ENCODE data around the gene STIM1.

Gene STIM1

DNA sequence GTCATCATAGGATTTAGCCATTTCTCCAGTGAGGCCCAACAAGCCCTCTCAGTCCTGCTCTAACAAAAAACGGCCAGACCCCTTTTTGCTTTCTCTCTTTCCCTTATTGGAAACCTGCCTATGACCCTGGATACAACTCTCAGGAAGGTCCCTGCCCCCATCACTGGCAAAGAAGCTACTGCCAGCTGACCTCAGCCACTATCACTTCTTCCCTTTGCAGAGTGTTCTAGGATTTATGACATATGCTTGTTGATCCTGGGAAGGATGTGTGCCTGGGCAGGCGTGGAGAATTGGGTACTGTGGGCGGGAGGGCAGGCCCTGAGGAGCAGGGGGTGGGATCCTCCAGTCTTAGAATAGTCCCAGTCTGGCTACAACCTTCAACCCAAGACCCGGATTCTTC, 39.6 kb upstream of the STIM1 start:
- H3K9me3 ChIP-seq (ENCODE audit: insufficient read depth, low read length, severe bottlenecking) = no peaks in the 10 kb centered on the region
- peaks cover 15% of the 10 kb centered on the region for H3K36me3 ChIP-seq (ENCODE audit: insufficient read depth, low read length)
- no peak for TF ChIP-seq EZH2 (IDR thresholded peaks at IDR 0.05; ENCODE audit: borderline replicate concordance, low read depth, low read length, severe bottlenecking)
- TF ChIP-seq, protein P1, sequence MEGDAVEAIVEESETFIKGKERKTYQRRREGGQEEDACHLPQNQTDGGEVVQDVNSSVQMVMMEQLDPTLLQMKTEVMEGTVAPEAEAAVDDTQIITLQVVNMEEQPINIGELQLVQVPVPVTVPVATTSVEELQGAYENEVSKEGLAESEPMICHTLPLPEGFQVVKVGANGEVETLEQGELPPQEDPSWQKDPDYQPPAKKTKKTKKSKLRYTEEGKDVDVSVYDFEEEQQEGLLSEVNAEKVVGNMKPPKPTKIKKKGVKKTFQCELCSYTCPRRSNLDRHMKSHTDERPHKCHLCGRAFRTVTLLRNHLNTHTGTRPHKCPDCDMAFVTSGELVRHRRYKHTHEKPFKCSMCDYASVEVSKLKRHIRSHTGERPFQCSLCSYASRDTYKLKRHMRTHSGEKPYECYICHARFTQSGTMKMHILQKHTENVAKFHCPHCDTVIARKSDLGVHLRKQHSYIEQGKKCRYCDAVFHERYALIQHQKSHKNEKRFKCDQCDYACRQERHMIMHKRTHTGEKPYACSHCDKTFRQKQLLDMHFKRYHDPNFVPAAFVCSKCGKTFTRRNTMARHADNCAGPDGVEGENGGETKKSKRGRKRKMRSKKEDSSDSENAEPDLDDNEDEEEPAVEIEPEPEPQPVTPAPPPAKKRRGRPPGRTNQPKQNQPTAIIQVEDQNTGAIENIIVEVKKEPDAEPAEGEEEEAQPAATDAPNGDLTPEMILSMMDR (IDR thresholded peaks at IDR 0.05; ENCODE audit: borderline replicate concordance, extremely low read depth, low read length, poor library complexity, severe bottlenecking) = no peak
- ATAC-seq (ENCODE audit: insufficient read depth, low read depth) = no peak
- H3K4me2 ChIP-seq (ENCODE audit: insufficient read depth, low read length) = no peak overlapping the region
- H2AFZ ChIP-seq (ENCODE audit: low read depth, low read length) = no peak overlapping the region
- H3K27ac ChIP-seq (ENCODE audit: low read length) = no peak overlapping the region
- H3K4me3 ChIP-seq (ENCODE audit: low read depth in 1 of 2, low read length in 2 of 2) = no peak overlapping the region
- H4K20me1 ChIP-seq (ENCODE audit: insufficient read depth, low read length) = no peaks in the 10 kb centered on the region
- no peak overlapping the region for H3K9ac ChIP-seq (ENCODE audit: low read depth, low read length)
- H3K79me2 ChIP-seq (ENCODE audit: insufficient read depth, low read length) = no peaks in the 10 kb centered on the region
- no peaks in the 10 kb centered on the region for H3K4me1 ChIP-seq (ENCODE audit: insufficient read depth, low read length)
- DNase-seq = no peak
- no peaks in the 10 kb centered on the region for H3K27me3 ChIP-seq (ENCODE audit: insufficient read depth, low read length, poor library complexity)

DNA sequence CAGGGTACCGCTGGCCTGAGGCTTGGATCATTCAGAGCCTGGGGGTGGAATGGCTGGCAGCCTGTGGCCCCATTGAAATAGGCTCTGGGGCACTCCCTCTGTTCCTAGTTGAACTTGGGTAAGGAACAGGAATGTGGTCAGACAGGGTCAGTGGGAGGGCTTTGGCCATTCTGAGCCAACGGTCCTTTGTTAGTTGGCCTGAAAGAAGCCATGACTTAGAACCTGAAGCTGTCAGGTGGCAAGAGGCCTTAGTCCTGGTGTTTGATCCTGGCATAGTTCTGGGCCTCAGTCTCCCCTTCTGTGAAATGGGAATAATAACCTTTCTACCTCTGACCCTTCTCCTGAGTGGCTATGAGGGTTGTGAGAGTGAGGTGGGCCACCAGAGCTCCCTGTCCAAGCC, 38.8 kb upstream of the STIM1 start:
- Histone ChIP-seq H2AFZ (ENCODE audit: low read depth, low read length) (no peak overlapping the region), H3K9me3 (ENCODE audit: insufficient read depth, low read length, severe bottlenecking) (no peaks in the 10 kb centered on the region), H3K9ac (ENCODE audit: low read depth, low read length) (no peak overlapping the region), H3K4me3 (ENCODE audit: low read depth in 1 of 2, low read length in 2 of 2) (no peak overlapping the region), H3K4me1 (ENCODE audit: insufficient read depth, low read length) (no peaks in the 10 kb centered on the region), H3K36me3 (ENCODE audit: insufficient read depth, low read length) (peaks cover 19% of the 10 kb centered on the region), H3K27ac (ENCODE audit: low read length) (no peak overlapping the region), H3K4me2 (ENCODE audit: insufficient read depth, low read length) (no peak overlapping the region), H4K20me1 (ENCODE audit: insufficient read depth, low read length) (no peaks in the 10 kb centered on the region), H3K79me2 (ENCODE audit: insufficient read depth, low read length) (no peaks in the 10 kb centered on the region), H3K27me3 (ENCODE audit: insufficient read depth, low read length, poor library complexity) (no peaks in the 10 kb centered on the region)
- no peak for ATAC-seq (ENCODE audit: insufficient read depth, low read depth)
- no peak for DNase-seq
- no peak for TF ChIP-seq EZH2 (IDR thresholded peaks at IDR 0.05; ENCODE audit: borderline replicate concordance, low read depth, low read length, severe bottlenecking)
- TF ChIP-seq, protein P1 (IDR thresholded peaks at IDR 0.05; ENCODE audit: borderline replicate concordance, extremely low read depth, low read length, poor library complexity, severe bottlenecking) = no peak

DNA sequence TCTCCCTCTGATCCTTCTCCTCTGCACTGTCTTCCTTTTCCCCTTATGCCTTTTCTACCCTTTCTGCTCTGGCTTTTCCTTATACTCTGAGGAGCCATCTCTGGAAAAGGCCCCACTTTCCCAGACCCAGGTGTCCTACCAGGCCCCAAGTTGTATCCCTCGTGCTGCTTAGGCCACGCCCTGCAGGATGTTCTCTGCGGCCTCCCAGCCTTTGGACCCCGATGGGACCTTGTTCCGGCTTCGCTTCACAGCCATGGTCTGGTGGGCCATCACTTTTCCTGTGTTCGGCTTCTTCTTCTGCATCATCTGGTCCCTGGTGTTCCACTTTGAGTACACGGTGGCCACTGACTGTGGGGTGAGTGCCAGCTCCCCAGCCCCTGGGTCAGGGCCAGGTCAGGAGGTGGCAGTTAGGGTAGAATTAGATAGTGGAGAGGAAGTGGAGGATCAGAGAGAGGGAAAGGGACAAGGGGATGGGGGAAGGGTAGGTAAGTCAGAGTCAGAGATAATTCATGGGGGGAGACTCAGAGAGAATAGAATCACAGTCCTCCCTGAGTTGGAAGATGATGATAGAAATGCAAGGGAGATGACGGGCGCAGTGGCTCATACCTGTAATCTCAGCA, 38.2 kb upstream of the STIM1 start:
- no peak for DNase-seq
- no peak for TF ChIP-seq EZH2 (IDR thresholded peaks at IDR 0.05; ENCODE audit: borderline replicate concordance, low read depth, low read length, severe bottlenecking)
- TF ChIP-seq, protein P1 (IDR thresholded peaks at IDR 0.05; ENCODE audit: borderline replicate concordance, extremely low read depth, low read length, poor library complexity, severe bottlenecking) = no peak
- no peak overlapping the region for H3K4me2 ChIP-seq (ENCODE audit: insufficient read depth, low read length)
- H3K79me2 ChIP-seq (ENCODE audit: insufficient read depth, low read length) = no peaks in the 10 kb centered on the region
- H3K27ac ChIP-seq (ENCODE audit: low read length) = peak overlapping the region; percentile 26; the same call in 1 of the 2 replicates
- no peak overlapping the region for H2AFZ ChIP-seq (ENCODE audit: low read depth, low read length)
- H3K36me3 ChIP-seq (ENCODE audit: insufficient read depth, low read length) = peaks cover 19% of the 10 kb centered on the region
- H3K4me3 ChIP-seq (ENCODE audit: low read depth in 1 of 2, low read length in 2 of 2) = no peak overlapping the region
- no peak overlapping the region for H3K9ac ChIP-seq (ENCODE audit: low read depth, low read length)
- no peaks in the 10 kb centered on the region for H4K20me1 ChIP-seq (ENCODE audit: insufficient read depth, low read length)
- H3K4me1 ChIP-seq (ENCODE audit: insufficient read depth, low read length) = no peaks in the 10 kb centered on the region
- no peak for ATAC-seq (ENCODE audit: insufficient read depth, low read depth)
- H3K9me3 ChIP-seq (ENCODE audit: insufficient read depth, low read length, severe bottlenecking) = no peaks in the 10 kb centered on the region
- H3K27me3 ChIP-seq (ENCODE audit: insufficient read depth, low read length, poor library complexity) = no peaks in the 10 kb centered on the region

All from DND-41 (cell line).